Panc1 (cell line): Measurements from ENCODE around the gene CEP290.

ENCODE experiments used
- CTCF ChIP-seq: fragments of 450-650 bp; IDR thresholded peaks from 2 replicates; pipeline ENCODE4 v1.5.1; 2017; ENCODE audit warnings: mild to moderate bottlenecking
- POLR2AphosphoS5 ChIP-seq: IDR thresholded peaks from 2 replicates; pipeline ENCODE4 v1.6.1; 2012; ENCODE audit warnings: mild to moderate bottlenecking, low read depth, low read length, moderate library complexity

GRCh38 chr12:88156075-88156654 lies 14.3 kb upstream of the CEP290 start:
- TF ChIP-seq POLR2AphosphoS5 (no peak), CTCF (no peak)
